BJ (cell line): ENCODE results near the gene LACC1. TPM values are rescaled to one million over a fixed set of nuclear protein-coding genes. Genes with fewer than 3 reads are reported as not detected.

Experiments
- CTCF ChIA-PET: fragments of 350-600 bp; formaldehyde crosslinking; extraction: SDS; loops from one replicate; lab custom pipeline; 2021; ENCODE audit warnings: antibody characterized with exemption, inconsistent platforms; lab: Yijun Ruan, JAX
- POLR2A ChIA-PET: fragments of 300-600 bp; sonication (Branson Sonifier 250); formaldehyde crosslinking; extraction: SDS; loops from one replicate; lab custom pipeline; 2021; ENCODE audit warnings: antibody characterized with exemption; lab: Charles Lee
- DNase-seq: peaks from one replicate; pipeline ENCODE4 v3.0.0-alpha.2; 2011; ENCODE audit warnings: low read depth
- H3K27me3 ChIP-seq: 2 replicates; pipeline ENCODE4 v1.6.0; 2011; ENCODE audit warnings: low read length; ENCODE audit not compliant: control insufficient read depth, insufficient read depth
- H3K36me3 ChIP-seq: 2 replicates; pipeline ENCODE4 v1.5.1; 2011; ENCODE audit warnings: low read length; ENCODE audit not compliant: control insufficient read depth, insufficient read depth
- H3K4me3 ChIP-seq: 2 replicates; pipeline ENCODE4 v1.5.1; 2011; ENCODE audit warnings: low read depth, mild to moderate bottlenecking, control low read depth, low read length
- CTCF ChIP-seq: IDR thresholded peaks from 2 replicates; pipeline ENCODE4 v1.5.1; 2011; ENCODE audit warnings: low read depth, mild to moderate bottlenecking, control low read depth, inconsistent platforms, low read length, moderate library complexity; ENCODE audit not compliant: insufficient read depth
- polyA plus RNA-seq: library from polyadenylated mRNA; depleted of rRNA; stranded (reverse); fragments of >200 nt; gene quantifications from 2 replicates; pipeline ENCODE4 v1.2.3, GENCODE V29; 2011

The LACC1 gene
- polyA plus RNA-seq, 1 experiment = 3.6 TPM

- Histone ChIP-seq H3K4me3 (no peak overlapping the region), H3K36me3 (no peaks in the 10 kb centered on the region), H3K27me3 (peaks cover 4% of the 10 kb centered on the region)
- TF ChIP-seq CTCF = no peak
- ChIA-PET CTCF (interaction anchor here (0.6 kb wide), 1 partner anchor 526 kb away, joined by 4 read pairs; no protein-coding TSS in a partner anchor), POLR2A (no interaction called here)
- no peak for DNase-seq
Observed at GRCh38 chr13:43911871-43912270, 32.2 kb downstream of the LACC1 start.

GRCh38 chr13:43915451-43915850, 35.7 kb downstream of the LACC1 start:
- H3K36me3 ChIP-seq = no peaks in the 10 kb centered on the region
- POLR2A ChIA-PET = no interaction called here
- no peak overlapping the region for H3K4me3 ChIP-seq
- CTCF ChIA-PET = interaction anchor here (2.6 kb wide), 1 partner anchor 10 kb away, joined by 11 read pairs; no protein-coding TSS in a partner anchor
- TF ChIP-seq CTCF = no peak
- peaks cover 4% of the 10 kb centered on the region for H3K27me3 ChIP-seq
- DNase-seq = no peak

- CTCF ChIA-PET = interaction anchor here (0.9 to 1.2 kb wide), 2 partner anchors 13 to 15 kb away, joined by 3 read pairs; no protein-coding TSS in a partner anchor
- peaks cover 6% of the 10 kb centered on the region for H3K27me3 ChIP-seq
- no peak for TF ChIP-seq CTCF
- no peak overlapping the region for H3K4me3 ChIP-seq
- no peak for DNase-seq
- no peaks in the 10 kb centered on the region for H3K36me3 ChIP-seq
- POLR2A ChIA-PET = no interaction called here
Observed at GRCh38 chr13:43916828-43917227, 37.1 kb downstream of the LACC1 start.

- Histone ChIP-seq H3K4me3 (no peak overlapping the region), H3K36me3 (no peaks in the 10 kb centered on the region), H3K27me3 (peaks cover 4% of the 10 kb centered on the region)
- TF ChIP-seq CTCF = no peak
- ChIA-PET CTCF (interaction anchor here (1.3 kb wide), 2 partner anchors 9 to 10 kb away, joined by 3 to 11 read pairs; no protein-coding TSS in a partner anchor), POLR2A (no interaction called here)
- no peak for DNase-seq
Observed at GRCh38 chr13:43918636-43919035, 38.9 kb downstream of the LACC1 start.

GRCh38 chr13:43920965-43921674, 41.4 kb downstream of the LACC1 start:
- DNase-seq = no peak
- Histone ChIP-seq H3K36me3 (no peaks in the 10 kb centered on the region), H3K4me3 (no peak overlapping the region), H3K27me3 (peaks cover 4% of the 10 kb centered on the region)
- ChIA-PET CTCF (interaction anchor here (1.4 to 1.5 kb wide), 2 partner anchors 13 to 518 kb away, joined by 4 to 8 read pairs; no protein-coding TSS in a partner anchor), POLR2A (no interaction called here)
- no peak for TF ChIP-seq CTCF
